Jurkat, Clone E6-1 (cell line): ENCODE data around the gene PAQR4.

Source experiments
- DNase-seq: peaks from one replicate; pipeline ENCODE4 v3.0.0-alpha.2; 2011; ENCODE audit warnings: low read depth, low spot score
- H3K4me3 ChIP-seq: 2 replicates; pipeline ENCODE4 v1.5.1; 2011; ENCODE audit warnings: mild to moderate bottlenecking, low read length, control low read depth, moderate library complexity

PAQR4 gene

DNA sequence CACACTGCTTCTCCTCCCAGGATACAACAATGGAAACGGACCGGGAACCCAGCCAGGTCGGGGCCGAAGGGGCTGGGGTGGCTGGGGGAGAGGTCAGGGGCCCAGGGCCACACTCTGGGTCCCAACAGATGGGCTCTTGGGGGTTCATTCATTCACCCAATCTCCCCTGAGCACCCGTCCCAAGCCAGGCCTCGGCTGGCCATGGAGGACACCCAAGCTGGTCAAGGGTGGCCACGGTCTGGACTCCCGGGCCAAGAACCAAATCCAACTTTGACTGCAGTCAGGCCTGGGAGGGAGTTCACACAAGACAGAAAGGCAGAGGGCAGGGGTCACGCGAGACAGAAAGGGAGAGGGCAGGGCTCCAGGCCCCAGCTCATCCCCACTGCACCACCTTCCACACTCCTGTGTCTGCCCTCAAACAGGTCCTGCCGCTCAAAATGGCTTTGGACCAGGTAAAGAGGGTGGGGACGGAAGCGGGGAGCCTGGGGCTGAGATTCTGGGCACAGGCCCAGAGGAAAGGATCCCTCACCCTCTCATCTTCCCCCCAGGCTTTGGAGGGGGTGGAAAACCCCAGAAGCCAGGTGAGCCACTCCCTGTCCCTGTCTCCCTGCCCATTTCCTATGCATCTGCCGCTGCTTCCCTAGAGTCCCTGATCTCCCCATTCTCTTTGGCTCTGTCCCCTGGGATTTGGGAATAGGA lies 23.4 kb downstream of the PAQR4 start:
- DNase-seq, result no peak

DNA sequence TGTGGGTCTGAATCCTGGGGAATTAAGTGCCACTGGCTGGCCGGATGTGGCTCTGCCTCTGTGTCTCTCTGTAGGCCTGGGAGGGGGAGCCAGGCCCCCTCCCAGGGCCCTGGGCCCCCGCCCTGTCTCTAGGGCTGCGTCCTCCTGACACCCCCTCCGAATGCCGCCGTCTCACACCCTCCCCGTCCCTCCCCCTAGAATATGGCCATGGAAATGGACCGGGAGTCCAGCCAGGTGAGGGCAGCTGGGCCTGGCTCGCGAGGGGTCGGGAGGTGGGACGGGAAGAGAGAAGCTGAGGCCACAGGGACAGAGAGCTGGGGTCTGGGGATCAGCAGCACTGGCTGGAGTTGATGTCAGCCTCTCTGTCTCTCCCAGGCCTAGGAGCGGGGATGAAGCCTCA lies 27.1 kb downstream of the PAQR4 start:
- no peak for DNase-seq
- H3K4me3 ChIP-seq, result no peak overlapping the region

More for the DNA sequence above, 23.4 kb downstream of the PAQR4 start:
- no peak overlapping the region for H3K4me3 ChIP-seq

DNA sequence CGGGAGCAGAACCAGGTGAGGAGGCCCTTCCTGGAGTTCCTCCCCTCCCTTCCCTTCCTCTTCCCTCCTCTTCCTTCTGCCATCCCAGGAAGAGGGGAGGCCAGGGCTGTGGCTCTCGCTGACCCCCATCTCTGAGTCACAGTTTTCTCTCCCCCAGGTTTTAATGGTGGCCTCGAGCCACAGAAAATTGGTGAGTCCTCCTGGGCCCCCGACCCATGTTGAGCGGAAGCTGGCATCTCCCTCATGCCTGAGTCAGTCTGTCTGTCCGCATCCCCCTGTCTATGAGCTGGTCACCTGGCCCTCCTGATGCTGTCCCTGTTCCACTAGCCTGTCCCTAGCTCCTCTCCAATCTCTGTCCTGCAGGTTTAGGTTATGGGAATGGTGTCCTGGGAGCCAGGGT lies 30.8 kb downstream of the PAQR4 start:
- no peak overlapping the region for H3K4me3 ChIP-seq
- no peak for DNase-seq

DNA sequence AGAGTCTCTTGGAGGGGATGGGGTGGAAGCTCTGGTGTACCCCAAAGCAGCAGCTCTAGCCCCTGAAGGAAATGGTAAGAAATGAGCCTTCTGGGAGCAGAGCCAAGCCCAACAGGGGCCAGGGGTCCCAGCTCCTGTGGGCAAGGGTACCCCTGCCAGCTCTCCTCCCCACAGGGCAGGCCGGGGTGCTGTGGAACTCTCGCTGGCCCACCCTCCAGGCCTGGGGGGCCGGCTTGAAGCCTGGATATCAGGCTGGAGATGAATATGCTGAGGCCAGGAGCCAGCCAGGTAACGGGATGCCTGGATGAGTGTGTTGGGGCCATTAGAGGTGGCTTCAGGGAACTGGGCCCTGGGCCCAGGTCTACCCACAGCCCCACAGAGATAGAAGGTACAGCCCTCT lies 31.4 kb downstream of the PAQR4 start:
- DNase-seq, result no peak
- no peak overlapping the region for H3K4me3 ChIP-seq

DNA sequence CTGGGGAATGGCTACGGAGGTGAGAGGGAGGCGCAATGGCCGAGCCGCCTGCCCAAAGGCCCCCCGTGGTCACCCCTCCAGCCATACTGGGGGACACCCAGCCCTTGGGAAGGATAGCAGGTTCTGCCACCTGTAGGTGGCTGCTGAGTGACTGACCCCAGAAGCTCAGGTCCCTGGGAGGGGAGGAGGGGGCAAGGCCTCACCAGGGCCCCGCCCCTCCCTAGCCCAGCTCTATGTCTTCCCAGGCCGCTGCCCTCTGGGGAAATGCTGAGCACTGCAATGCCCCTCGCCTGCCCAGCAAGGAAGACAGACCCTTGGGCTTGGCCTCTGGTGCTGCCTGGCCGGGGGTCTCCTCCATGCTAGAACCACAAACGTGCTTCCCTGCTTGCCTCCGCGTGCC lies 32.2 kb downstream of the PAQR4 start:
- H3K4me3 ChIP-seq, result no peak overlapping the region
- no peak for DNase-seq

DNA sequence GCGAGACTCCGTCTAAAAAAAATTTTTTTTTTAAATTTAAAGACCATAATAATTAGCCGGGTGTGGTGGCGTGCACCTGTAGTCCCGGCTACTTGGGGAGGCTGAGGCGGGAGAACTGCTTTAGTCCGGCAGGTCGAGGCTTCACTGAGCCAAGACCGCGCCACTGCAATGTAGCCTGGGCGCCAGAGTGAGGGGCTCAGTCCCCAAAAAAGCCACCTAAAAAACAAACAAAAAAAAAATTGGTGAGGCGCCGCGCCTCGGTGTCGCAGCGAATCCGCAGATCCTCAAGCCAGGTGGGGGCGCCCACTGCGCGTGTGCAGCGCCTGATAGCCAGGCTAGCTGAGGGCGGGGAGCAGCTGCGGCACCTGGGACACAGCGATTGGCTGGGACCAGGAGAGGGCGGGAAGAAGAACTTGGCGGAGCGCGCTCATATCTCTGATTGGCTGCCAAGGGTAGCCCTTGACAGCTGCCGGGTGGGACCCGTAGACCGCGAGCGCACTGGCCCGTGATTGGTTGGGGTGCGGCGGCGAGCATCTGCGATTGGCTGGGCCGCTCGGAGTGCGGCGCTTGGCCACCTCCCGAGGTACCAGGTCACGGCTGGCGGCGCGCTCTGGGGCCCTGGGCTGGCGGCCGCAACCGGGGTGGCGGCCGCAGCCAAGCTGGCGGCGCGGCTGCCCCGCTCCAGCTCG lies 34.6 kb downstream of the PAQR4 start:
- H3K4me3 ChIP-seq, result no peak overlapping the region

DNA sequence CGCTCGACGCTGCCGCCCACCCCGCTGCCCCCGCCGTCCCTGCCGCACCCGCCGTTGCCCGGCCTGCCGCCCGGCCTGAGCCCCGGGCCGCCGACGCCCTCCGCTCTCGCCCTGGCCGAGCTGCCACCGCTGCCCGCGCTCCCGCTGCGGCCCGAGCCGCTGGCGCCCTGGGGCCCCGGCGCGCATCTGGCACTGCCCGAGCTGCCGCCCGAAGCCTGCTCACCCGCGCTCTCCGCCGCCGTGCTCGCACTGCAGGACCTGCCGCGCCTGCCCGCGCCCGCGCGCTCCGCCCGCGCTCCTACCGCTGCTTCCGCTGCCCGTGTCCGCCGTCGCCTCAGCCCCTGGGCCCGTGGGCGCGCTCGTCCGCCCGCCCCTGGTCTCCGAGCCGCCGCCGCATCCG lies 35.2 kb downstream of the PAQR4 start:
- no peak for DNase-seq
- H3K4me3 ChIP-seq, result no peak overlapping the region

More for the DNA sequence above, 34.6 kb downstream of the PAQR4 start:
- peak; percentile 99 for DNase-seq

DNA sequence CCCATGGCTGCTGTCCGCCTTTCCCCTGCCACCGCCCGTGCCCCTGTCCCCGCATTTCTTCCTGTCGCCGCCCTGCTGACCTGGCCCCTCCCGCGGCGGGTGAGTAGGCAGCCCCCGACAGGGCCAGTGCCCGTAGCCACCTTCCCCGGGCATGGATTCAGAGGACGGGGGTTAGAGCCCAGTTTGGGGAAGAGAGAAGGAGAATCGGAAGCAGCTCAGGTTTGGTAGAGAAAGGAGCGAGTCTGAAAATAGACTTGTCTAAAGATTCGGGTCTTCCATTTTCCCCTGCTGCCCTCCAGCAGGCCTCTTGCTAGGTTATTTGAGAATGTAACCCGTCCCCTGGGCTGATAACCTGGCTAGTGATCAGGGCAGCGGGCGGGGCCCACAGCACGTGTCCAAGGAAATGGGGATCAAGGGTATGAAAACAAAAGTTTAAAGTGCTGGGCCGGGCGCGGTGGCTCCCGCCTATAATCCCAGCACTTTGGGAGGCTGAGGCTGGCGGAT lies 35.7 kb downstream of the PAQR4 start:
- no peak for DNase-seq
- no peak overlapping the region for H3K4me3 ChIP-seq

DNA sequence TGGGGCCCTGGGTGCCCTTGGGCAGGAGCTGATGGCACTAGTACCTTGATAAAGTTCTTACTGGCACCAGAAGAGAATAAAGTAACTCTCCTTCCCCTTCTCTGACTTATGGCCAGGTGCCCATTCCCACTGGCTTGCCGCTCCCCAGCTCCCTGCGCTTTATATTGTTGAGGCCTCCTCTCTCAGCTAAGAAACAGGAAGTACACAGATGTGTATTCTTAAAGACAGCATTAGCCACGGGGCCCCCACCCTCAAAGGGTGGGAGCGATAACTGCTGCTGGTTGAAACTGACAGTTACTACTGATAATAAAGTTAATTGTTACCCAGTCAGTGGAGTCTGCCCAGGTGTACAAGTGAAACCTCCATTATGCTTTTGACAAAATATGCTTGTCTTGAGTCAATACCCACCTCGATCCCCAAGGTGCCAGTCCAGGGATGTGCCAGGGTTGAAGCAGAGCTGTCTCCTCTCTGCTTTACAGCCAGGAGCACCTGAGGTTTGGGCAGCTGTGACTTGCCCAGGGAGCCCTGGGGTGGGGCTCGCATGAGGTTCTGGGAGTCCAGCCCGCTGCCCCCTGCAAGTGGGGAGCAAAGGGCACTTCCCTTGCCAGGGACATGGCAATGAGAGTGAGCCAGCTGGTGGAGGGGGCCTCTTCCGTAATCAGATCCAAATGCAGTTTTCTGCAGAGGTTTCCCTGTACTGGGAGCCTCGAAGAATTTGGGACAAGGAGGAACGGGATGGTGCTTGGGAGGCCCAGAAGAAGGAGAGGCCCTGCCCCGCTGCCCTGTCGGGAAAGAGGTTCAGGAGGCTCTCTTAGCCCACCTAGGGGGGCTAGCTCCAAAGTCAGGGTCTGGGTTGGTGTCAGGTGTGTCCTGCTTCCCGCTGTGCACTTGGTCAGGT lies 38.2 kb downstream of the PAQR4 start:
- DNase-seq, result no peak
- H3K4me3 ChIP-seq, result no peak overlapping the region

DNA sequence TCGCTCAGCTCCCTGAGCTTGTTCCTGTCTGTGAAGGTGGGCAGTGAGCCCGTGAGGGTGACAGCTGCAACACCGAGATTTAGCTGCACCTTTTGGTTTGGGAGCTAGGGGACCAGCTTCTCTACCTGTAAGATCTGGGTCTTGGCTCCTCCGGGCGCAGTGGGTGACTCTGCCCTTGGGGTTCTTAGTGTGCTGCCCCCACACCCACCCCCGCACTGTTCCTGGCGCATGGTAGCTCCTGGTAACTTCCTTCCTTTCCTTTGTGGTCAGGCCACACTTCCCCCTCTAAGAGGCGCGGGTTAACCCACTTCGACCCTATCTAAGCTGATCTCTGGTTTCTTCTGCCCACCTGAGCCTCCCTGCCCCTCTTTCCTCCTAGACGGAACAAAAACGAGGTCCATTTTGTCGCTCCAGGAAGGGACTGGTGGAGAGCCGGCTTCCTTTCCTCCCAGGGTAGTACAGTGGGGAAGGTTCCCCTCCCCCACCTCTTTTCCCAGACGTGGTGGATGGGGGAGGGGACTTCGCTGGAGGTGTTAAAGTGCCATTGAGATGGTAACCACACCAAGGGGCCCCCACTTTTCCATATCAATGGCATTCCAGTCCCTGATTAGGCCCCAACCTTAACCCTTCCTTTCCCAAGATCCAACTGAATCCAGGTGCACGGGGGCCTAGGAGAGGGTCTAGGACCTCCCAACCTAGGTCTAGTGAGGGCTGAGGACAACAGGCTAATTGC lies 39.0 kb downstream of the PAQR4 start:
- peak; percentile 48 for DNase-seq
- no peak overlapping the region for H3K4me3 ChIP-seq

DNA sequence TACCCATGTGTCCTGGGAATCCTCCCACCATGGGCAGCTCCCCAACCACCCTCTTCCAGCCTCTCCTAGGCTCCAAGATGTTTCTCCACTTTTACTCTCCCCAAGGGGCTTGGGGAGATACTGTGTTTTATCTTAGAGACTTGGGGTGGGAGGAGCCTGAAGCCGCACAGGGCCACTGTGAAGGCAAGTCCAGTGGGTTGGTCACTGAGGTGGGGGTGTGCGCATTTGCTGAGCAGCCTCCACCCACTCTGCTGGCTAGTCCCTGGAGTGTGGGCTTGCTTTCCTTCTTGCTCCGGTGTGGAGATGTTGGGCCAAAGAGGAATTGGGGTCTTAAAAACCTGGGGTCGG lies 39.5 kb downstream of the PAQR4 start:
- no peak overlapping the region for H3K4me3 ChIP-seq
- DNase-seq, result no peak

DNA sequence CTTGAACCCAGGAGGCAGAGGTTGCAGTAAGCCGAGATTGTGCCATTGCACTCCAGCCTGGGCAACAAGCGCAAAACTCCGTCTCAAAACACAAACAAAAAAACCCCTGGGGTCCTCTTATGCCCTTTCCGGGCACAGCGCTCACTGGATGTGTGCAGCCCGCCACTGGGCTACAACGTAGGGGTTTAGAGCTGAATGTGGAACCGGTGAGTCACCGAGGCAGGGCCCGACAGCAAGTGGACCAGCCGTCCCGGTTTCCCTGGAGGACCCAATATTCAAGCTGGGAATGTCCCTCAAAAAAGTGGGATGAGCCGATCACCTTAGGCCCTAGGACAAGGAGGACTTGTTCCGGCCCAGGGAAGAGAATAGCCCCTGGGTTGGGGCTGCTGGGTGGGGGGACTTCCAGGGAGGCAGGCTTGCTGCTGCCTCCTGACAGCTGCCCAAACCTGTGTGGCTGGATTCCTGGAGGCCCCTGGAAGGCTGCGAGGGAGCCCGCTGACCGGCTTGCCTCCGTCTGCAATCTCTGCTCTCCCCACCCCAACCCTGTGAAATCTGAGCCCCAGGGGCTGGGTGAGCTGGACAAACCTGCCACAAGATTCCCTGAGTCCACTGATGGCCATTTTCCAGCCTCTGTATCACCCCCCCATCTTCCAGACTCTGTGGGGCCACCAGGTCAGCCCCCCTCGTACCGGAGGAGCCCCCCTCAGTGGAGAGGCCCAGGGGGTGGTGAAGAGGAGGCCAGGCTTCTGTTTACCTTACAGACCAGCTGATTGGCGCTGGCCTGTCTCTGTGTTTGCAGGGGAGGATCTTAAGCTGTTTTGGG lies 40.6 kb downstream of the PAQR4 start:
- no peak overlapping the region for H3K4me3 ChIP-seq
- DNase-seq, result no peak

DNA sequence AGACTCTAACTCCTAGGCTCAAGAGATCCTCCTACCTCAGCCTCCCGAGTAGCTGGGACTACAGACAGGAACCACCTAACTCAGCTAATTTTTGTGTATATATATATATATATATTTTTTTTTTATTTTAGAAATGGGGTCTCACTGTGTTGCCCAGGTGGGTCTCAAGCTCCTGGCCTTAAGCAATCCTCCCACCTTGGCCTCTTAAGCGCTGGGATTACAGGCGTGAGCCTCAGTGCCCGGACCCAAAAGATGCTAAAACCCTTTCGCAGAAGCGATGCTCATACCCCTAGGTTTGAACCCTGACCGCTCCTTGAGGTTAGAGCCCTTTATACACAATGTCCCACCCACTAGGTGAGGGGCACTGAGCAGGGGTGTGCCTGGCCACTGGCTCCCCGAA lies 41.4 kb downstream of the PAQR4 start:
- no peak overlapping the region for H3K4me3 ChIP-seq
- DNase-seq, result no peak

DNA sequence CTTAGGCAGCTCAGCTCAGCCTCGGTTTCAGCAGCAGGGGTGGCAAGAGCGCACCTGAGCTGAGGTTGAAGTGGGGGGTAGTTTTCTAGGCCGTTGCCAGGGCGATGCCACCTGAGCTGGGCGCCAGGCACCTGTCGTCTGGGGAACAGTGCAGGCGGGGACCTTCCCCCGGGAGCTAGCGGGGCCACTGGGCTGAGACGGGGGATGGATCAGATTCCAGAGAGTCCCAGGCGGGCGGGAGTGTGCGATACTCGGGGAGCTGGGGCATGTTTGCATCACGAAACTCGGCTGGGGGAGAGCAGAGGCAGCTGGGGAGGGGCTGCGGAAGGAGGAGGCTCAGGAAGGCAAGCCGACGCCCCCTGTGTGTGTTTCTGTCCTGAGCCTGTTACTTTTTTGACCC lies 43.1 kb downstream of the PAQR4 start:
- DNase-seq, result no peak
- H3K4me3 ChIP-seq, result no peak overlapping the region

DNA sequence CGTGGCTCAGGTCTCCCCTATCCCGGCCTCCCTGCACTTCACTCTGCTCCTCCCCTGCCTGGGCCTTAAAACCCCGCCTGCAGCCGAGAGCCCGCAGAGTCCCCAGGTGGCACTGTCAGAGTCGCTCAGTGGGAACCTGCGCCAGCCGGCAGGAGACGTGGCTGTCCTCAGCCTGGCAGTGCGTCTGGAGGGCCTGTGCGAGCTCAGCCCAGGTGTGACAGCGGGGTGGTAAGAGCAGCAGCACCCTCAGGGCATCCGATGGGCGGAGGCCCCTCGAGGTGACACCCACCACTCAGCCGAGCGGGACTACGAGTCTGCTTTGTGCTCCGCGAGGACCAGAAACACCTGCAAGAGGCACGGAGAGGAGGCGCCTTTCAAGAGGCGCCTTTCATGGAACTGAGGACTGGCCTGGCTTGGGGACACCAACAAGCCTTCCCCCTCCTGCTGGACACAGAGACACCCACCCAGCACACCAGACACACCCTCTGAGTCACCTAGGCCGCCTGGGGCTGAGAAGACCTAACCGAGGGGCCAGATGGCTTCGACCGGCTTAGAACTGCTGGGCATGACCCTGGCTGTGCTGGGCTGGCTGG lies 43.8 kb downstream of the PAQR4 start, which contains the start of gene CLDN9:
TSS of gene CLDN9 (plus strand) at position 96 of the 593 bp plus-strand sequence. CDS start at position 536, 440 bp downstream.
- no peak for DNase-seq
- no peak within 1 kb of the TSS for H3K4me3 ChIP-seq

DNA sequence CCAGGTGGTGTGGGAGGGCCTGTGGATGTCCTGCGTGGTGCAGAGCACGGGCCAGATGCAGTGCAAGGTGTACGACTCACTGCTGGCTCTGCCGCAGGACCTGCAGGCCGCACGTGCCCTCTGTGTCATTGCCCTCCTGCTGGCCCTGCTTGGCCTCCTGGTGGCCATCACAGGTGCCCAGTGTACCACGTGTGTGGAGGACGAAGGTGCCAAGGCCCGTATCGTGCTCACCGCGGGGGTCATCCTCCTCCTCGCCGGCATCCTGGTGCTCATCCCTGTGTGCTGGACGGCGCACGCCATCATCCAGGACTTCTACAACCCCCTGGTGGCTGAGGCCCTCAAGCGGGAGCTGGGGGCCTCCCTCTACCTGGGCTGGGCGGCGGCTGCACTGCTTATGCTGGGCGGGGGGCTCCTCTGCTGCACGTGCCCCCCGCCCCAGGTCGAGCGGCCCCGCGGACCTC lies 44.4 kb downstream of the PAQR4 start:
- no peak for DNase-seq
- no peak overlapping the region for H3K4me3 ChIP-seq

DNA sequence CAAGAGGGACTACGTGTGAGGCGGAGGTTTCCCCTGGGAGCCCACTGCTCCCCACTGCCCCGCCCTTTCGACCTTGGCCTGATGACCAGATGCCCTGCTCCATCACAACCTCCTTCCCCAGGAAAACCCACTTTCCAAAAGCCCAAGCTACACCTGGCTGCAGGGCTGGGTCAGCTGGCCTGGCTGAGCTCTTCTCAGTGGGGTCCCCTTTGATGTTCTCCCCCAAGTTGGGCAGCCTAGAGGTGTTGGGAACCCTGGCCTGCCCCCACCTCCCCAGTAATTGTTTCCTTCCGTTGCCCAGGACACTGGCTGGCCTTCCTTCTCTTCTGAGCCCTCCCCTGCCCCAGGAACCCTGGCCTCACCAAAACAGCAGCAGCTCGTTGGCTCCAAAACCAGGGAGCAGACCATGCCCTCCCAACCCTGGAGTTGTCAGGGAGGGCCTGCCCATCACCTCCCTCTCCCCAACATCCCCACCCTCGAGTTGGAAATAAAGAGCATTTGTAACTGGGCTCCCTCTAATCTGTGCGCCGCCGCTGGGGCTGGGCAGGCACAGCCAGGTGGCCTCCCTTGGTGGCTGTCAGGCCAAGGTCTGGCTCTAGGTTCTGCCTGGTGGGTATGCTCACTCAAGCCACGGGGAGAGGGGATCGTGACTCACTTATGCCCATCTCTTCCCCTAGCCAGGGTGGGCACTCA lies 45.0 kb downstream of the PAQR4 start:
- H3K4me3 ChIP-seq, result no peak overlapping the region
- DNase-seq, result no peak
